ENCODE results near the gene LYRM1. TPM values are rescaled to one million over a fixed set of nuclear protein-coding genes. Genes with fewer than 3 reads are reported as not detected.

Gene LYRM1
- total RNA-seq, 1 donor from 2014 or later: 42.0 TPM

DNA sequence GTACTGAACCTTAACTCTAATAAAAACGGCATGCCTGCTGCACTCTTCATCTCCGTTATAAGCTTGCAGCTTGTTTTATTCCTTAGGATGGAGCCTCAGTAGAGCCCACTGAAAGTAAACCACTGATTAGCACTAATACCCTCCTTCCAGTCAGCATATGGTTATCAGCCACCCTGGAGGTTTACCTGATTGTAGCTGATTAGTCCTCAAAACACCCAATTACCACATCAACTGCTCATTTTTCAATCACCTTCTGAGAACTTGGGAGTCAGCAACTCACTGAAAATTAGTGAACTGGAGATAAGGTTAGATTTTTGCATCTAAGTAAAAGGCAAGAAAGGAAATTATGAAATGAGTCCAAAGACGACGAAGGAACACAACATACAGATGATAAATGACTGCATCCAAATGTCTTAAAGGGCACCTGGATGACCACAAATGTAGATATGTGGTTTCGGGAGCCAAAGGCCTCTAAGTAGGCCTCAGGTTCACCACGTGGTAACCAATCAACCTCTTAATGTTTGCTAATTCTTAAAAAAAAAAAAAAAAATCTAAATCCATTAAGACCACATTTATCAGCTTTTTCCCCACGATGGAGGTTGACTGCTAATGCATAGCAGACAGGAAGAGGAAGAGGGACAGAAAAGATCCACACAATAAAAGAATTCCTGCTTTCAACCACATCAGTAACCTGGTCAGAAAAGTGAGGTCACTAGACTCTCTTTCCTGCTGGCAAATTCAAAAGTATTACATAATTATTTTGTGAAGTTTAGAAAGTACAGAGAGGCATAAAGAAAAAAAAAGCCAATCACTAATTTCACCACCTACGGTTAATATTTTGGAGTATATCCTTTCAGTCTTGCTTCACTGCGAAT, 28.4 kb upstream of the LYRM1 start:
- DNase-seq (ENCODE audit: low spot score): no peak

DNA sequence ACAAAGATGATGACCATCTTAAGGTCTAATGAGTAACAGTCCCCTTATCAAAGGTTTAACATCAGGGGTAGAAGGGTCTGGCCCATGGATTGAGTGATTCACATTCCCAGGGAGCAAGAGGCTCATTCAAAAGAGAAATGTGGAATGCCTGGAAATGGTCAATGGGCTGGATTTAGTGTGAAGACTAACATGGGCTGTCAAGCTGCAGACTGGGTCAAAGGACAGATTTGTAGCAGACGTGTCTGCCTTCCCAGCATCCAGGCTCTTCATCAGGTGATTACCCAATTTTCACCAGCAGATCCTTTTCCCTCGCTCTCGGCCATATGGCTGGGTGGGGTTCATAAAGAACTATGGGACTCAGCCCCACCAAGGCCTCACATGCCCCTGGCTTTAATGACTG, 27.2 kb upstream of the LYRM1 start:
- no peak for DNase-seq (ENCODE audit: low spot score)

DNA sequence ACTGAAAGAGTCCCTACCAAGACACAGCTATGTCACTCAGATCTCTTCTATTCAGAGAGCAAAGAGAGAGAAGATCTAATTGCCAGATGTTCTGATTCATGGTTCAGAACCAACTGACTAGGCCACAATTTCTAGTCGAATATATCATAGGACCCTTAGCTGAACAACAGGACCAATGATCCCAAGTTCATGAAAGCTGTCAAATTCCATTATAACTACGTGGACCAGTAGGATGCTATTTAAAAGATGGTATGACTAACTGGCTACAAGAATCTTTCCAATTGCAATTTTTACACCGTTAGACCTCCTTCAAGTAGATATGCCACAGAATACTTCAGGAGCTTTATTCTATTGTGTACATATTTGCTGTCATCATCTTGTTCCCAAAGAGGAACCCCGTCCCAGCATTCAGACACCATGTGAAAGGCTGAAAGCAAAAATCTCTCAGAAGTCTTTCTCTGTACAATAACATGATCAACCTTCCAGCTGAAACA, 26.4 kb upstream of the LYRM1 start:
- no peak for DNase-seq (ENCODE audit: low spot score)

DNA sequence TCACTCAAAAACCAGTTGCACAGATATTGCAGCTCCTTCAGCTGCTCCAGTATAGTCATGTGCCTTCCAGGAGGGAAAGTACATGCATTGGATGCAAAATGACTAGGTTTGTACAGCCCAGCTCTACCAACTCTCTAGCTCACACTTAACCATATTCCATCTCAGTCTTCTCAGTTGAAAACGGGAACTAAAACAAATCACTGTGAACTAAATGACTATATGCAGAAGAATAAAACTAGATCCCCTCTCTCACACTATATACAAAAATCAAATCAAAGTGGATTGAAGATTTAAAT, 25.3 kb upstream of the LYRM1 start:
- no peak for DNase-seq (ENCODE audit: low spot score)

DNA sequence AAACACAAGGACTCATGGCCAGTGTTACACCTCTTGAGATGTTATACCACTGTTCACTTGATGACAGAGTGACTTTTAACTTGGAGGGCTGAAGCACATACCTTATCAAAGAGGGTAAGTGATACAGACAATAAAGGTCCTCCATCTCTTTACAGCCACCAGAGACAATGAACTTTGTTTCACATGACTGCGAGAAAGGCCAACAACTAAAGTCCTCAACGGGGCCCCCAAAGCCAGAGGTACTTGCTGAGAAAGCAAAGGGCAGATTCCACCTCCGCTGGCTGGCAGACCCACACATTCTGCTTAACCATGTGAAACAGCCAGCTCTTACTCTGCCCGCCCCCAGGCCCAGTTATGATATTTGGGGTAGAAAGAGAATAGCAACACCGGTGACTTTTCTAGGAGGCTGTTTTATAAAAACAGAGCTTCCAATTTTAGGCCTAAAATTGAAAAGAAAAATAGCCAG, 21.9 kb upstream of the LYRM1 start:
- no peak for DNase-seq (ENCODE audit: low spot score)

DNA sequence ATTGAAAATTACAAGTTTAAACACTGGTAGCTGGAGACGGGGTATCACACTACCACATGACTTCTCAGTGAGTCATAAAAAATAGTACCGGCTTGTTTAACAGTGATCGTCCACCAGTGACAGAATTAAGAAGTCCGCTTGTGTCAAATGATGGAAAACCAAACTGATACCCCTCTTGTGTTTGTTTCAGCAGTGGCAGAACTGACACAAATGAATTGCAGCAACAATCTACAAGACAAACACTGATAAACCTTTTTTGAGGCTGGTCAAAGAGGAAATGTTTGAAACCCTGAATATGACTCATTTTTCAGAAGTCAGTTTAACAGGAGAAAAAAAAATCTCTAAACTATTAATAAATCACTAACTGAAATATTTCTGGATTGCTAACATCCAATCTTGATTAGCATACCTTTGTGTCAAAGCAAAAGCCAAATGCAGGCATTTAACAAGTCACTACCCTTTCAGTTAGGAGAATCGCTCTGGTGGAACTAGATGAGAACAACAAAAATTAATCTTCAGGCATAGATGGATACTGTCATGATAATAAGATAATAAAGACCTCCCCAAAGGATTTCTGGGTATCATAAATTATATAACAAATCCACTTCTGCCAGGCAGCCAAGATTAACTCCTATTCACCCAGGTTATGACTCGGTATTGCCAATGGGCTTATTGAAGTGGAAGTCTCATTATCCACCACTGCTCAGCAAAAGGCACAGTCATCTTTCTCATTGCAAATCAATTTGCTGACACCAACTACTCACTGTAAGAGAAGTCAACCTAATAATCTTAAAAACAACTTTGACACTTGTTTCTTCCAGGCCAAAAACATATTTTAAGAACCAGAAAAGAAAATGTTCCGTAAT, 21.2 kb upstream of the LYRM1 start:
- DNase-seq (ENCODE audit: low spot score): no peak

DNA sequence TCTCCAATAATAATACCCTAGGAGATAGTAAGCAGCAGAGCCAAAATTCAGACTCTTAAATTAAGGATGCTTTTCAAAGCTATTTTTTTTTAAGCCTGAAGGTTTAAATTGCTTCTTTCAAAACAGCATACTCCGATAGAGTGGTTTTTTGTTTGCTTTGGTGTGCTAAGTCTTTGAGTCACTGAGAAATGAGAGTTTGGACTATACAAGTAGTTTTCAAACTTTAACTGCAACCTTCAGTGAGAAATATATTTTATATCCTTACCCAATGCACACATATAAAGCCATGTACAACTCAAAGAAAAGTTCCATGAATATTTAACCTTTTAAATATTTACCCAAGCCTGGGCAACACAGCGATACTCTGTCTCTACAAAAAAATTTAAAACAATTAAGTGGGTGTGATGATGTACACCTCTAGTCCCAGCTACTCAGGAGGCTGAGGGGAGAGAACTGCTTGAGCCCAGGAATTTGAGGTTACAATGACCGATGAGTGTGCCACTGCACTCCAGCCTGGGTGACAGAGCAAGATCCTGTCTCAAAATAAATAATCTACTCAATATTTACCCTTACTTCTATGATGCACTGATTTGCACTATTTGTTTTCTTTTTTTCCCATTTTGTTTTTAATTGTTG, 19.6 kb upstream of the LYRM1 start:
- no peak for DNase-seq (ENCODE audit: low spot score)

DNA sequence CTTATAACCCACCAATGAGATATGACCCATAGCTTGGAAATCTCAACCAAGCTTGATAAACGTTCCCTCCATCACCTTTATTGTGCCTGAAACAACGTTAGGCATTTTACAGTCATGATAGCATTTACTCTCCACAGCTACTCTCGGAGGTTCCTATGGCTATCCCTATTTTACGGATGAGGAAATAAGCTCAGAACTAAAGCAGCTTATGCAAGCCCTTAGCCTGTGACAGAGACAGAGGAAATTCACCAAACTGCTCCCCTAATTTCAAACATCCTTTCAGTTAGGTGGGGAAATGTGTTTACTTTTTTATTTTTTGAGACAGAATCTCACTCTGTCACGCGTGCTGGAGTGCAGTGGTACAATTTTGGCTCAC, 19.1 kb upstream of the LYRM1 start:
- no peak for DNase-seq (ENCODE audit: low spot score)

DNA sequence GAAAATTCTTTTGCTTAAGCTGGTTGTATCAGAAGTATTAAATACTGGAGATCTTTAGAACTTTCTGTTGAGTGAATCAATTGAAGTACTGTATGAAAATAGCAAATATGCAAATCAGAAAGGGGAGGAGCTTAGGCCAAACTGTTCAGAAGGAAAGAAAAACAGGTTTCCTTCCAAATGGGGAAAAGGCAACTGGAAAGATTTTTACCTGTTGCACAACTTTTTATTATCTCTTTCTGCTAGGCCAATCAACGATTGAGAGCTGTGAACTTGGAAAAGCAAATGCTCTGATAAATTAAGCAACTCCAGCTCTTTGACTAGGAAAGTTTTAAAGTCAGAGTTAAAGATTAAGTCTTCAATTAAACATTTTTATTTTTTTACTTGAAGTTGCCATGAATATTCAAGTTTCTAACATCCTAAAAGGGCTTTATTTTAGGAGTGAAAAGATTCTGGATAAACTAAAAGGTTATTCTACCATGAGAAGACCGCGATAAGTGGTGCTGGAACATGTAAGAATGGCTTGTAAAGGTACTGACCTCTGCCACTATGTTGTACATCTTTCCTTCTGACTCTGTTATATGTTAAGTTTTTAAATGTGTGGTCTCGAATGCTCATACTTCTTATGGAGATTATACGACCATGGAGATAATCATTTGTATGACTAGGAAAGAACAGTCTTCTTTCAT, 16.9 kb upstream of the LYRM1 start:
- no peak for DNase-seq (ENCODE audit: low spot score)

DNA sequence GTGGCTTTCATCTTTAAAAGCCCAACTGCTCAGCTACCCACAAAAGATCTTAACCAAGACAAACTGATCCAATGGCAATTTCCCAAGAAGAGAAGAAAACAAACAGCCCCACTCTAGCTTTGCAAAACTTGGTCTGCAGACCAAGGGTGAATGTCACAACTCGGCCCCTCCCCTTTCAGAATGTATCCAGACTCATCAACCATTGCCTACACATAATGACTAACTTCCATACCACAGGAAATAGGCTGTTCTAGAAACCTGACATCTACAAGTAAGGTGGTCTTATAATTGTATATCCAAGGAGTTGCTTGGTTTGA, 16.4 kb upstream of the LYRM1 start:
- no peak for DNase-seq (ENCODE audit: low spot score)

DNA sequence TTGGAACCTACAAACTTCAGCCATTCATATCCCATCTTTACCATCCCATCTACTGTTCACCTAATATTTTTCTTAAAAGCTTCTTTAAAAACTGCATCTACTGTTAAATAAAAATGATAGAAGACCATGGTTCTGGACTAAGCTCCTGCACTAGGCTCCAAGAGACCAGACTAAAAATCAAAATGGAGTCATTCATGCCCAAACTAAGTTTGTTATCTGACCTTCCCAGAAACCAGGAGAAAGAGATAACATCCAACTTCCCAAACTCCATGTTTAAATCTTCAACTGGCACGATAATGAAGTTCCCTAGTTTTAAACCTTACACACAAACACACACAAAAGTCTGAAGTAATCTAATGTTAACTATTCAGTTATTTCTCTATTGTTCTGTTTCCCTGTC, 14.3 kb upstream of the LYRM1 start:
- no peak for DNase-seq (ENCODE audit: low spot score)

DNA sequence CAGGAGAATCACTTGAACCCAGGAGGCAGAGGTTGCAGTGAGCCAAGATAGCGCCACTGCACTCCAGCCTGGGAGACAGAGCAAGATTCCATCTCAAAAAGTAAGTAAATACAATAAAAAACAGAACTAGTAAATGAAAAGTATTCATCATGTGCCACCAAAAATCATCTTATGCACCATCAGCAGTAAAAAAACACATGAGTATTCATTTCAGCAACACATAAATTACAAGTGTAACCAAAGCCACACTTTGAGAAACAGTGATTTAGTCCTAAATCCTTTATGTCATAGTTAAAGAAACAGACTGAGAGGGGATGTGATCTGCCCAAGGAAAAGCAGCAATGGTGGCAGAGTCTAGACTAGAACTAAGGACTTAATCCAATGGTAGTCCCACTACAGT, 13.4 kb upstream of the LYRM1 start:
- no peak for DNase-seq (ENCODE audit: low spot score)

DNA sequence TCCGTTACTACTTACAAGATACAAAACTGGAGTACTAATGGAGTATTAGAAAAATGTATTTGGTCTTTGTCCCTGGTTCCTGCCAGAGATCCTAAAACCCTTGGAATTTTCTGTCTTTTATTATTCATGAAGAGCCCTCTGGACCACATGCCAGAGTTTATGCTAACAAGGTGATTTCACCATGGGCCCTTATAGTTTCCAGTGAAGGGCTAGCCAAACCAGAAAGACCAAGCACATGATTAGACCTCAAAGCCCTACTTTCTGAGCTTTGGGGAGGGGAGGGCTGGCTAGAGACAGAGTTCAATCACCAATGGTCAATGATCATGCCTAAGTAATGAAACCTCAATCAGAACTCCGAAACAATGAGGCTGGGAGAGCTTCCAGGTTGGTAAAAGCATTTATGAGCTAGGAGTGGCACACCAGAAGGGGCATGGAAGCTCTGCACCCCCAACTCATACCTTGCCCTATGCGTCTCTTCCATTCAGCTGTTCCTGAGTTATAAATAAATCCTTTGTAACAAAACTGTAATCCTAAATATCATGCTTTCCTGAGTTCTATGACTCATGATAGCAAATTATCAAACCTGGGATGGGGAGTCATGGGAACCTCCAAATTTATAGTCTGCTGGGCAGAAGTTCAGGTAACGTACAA, 10.8 kb upstream of the LYRM1 start:
- DNase-seq (ENCODE audit: low spot score): no peak

DNA sequence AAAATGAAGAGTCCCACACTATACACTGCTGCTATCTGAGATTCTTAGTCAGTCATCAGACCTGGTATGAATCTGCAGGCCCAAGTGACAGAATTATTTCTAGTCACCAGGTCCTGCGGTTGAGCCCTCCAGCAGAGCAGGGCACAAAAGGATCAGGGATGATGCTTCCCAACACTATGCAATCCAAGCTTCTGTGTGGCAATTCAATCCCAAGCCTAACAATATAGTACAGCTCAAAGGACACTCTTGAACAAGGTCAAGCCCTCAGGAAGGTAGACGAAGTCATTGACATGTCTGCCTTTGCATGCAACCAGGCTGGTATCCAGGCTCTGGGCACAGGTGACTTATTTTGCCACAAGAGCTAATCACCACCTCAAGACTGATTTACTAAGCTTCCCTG, 6.2 kb upstream of the LYRM1 start:
- DNase-seq (ENCODE audit: low spot score): no peak

DNA sequence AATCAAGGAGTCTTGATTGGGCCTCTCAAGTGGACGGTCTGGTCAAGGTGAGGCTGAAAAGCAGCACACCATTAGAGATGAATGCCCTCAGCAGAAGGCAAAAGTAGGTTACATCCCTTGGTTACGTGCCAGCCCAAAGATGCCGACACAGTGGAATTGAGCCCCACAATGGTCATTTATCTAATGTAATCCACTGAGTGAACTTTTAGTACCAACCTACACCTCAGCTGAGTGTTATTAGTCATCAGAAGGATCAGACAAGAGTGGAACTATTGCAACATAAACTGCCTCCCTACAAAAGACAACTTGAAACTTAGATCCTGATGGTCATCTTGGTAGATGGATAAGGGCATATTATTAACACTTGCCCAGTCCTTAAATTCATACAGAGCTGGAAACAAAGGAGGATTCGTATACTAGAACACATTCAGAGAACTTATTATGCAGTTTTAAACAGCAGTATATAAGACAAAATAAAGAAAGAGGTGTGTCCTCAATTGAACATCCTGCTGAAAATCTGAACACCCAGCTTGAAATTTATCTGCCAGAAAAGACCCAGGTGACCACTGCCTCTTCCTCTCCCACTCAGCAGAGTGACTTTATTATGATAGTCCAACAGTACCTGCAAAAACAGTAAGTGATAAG, 3.2 kb upstream of the LYRM1 start:
- no peak for DNase-seq (ENCODE audit: low spot score)

DNA sequence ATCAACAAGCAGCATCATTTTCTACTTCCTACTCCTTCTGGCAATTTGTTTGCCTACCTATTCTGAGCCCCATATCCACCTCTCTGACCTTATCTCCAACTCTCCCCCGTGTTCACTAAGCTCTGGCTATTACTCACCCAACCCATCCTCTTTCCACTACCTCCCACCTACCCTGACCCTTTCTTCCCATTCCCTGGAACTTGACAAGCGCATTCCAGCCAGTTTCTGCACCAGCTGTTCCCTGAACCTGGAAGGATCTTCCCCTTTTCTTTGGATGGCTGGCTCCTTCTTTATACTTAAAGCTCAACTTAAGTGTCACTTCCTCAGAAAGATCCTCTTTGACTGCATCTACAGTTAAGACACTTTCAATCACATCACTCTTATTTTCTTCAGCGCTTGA, 2.6 kb upstream of the LYRM1 start:
- DNase-seq (ENCODE audit: low spot score): no peak

DNA sequence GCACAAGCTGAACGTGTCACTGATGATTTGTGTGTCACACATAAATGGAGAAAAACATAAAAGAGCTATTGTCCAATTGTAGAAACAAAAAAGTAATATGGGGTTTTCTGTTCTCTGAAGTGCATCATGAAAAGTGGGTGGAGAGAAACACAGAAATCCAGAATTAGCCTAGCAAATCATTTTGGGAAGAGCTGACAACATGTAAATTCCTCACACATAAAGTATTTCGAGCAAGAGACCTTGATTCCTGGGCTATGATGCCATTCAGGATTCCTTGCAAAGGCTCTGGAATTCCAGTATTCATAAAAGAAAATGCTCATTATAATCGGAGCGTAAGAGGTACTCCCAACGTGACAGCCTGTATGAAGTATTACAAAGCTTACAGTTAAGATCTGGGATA, 1.5 kb upstream of the LYRM1 start:
- no peak for DNase-seq (ENCODE audit: low spot score)

DNA sequence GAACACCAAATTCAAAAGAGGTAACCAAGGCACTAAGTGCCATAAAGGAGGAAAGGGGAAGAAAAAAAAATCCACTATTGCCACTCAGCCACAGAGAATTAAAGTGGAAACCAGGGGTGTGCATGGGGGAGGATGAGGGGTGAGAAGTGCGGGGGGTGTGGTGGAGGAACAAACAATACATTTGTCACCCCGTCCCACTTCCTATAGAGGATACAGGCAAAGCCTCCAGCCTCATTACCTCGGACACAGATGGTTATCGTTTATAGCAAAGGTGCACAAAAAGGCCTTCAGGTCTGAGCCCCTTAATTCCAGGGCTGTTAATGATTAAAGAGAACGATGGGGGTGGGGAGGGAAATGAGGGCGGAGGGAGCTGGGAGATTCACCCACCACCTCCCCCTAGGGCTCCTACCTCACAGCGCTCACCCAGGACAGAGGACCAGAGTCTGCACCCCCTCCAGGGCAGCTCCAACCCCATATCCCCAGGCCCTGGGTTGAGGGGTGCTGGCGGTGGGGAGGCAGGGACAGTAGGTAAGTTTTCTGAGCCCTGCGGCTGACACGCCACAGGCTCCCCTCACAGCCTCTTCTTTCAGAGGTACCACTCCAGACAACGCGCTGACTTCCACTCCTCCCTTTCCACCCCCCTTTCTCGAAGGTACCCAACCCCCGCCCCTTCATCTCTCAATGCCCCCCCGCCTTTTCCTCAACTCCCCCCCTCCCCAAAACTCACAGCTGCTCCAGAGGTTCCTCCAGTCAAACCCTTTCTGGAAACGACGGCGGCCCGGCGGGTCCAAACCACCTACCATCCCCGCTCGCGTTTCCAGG, 883 bp upstream of the LYRM1 start:
- no peak for DNase-seq (ENCODE audit: low spot score)

DNA sequence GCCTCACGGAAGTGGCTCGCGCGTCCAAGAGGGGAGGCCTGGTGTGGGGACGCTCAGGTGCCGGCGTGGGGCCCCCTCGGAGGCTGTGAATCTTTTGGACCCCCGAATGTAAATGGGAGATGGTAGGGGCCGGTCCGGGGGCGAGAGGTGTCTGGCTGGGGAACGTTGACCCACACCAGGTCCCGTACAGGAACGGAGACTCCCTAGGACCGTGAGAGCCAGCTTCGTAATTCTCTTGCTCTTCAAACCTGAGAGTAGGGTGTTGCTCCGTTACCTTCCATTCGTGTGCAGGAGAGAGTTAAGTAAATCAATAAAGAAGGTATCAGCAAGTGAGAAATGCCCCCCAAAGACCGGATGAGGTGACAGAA, 481 bp downstream of the LYRM1 start:
- DNase-seq (ENCODE audit: low spot score): no peak

Measured in mesenteric fat pad (tissue), 1 donor.